NCI-H146 (cell line): ENCODE results near the gene PPP3R2.
"Not testable (repeated sequence)": the region's sequence is repeated elsewhere in the genome, so short reads cannot be mapped to it uniquely, and the experiment has no call there.

Source experiments
- DNase-seq: peaks from one replicate; lab custom pipeline; 2025; lab: John Stamatoyannopoulos, UW

The PPP3R2 gene, protein sequence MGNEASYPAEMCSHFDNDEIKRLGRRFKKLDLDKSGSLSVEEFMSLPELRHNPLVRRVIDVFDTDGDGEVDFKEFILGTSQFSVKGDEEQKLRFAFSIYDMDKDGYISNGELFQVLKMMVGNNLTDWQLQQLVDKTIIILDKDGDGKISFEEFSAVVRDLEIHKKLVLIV

DNA sequence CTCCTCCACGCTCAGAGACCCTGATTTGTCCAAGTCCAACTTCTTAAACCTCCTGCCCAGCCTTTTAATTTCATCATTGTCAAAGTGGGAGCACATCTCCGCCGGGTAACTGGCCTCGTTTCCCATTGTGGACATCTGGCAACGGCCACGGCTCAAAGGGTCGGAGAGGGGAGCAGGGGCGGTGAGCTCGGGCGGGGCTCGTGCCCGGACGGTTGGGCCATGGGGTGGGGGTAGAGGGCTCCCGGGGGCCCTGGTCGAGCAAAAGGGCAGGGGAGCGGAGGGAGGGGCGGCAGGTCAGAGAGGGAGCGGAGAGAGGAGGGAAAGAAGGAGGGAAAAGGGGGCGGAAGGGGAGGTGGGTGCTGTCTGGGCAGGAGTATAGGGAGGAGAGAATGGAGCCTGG is at the start of gene PPP3R2:
TSS of gene PPP3R2 (minus strand) at position 174 of the 400 bp plus-strand sequence. CDS start at position 126, 48 bp downstream.
- no peak for DNase-seq

DNA sequence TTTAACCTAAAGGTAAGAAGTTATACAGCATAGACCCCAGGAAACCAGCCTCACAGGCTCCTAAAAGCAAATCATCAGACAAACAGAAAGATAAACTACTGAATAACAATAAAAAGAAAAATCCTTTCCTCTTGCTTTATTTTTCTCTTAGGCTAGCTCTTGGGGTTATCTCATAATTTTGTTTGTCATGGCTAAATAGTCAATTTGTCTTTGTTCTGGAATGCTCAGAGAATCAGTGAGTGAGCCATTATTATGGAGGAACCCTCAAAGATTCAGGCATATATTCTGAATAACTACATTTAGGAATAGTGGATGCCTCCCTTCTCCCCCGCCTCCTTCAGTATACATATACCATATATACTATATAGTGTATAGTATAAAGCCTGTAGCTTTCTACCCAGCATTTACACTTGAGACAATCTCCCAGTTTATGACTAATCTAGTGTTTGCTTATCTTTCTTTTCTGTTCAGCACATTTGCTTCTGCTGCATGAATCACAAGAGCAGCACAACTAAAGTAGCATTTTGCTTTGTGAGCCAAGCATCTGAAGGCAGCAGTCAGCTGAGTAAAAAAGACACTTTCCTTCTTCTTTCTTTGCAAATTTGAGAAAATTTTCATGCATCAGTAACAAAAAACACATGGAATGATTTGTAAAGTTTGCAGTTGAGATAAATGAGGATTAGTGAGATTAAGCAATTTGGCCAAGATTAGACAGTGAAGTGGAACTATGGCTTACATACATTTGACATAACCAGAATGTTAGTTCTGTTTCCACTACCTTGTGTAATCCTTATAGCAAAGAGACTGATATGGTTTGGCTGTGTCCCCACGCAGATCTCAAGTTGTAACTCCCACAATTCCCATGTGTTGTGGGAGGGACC is 45.3 kb upstream of the PPP3R2 start:
- no peak for DNase-seq

- no peak for DNase-seq
These were observed 44.5 kb upstream of the PPP3R2 start for GRCh38 chr9:101639311-101639710.

GRCh38 chr9:101636247-101636646 is 41.5 kb upstream of the PPP3R2 start:
- DNase-seq, result no peak

DNA sequence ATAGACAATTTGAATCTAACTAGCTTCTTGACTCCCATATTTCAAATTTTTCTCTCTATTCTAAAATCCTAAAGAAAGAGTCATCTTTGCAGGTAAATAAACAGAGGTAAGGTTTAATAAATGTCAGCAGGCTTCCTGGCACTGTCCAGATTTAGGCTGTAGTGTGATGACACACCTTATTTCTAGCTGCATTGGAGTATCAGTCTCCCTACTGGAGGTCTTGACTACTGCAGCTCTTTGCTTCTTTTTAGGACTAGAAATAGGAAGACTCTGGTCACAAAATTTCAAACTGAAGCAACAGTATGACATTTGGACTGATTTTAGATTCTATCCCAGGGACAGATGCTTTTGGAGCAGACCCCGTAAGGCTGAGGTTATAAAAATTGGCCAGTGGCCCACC is 40.7 kb upstream of the PPP3R2 start:
- no peak for DNase-seq

DNA sequence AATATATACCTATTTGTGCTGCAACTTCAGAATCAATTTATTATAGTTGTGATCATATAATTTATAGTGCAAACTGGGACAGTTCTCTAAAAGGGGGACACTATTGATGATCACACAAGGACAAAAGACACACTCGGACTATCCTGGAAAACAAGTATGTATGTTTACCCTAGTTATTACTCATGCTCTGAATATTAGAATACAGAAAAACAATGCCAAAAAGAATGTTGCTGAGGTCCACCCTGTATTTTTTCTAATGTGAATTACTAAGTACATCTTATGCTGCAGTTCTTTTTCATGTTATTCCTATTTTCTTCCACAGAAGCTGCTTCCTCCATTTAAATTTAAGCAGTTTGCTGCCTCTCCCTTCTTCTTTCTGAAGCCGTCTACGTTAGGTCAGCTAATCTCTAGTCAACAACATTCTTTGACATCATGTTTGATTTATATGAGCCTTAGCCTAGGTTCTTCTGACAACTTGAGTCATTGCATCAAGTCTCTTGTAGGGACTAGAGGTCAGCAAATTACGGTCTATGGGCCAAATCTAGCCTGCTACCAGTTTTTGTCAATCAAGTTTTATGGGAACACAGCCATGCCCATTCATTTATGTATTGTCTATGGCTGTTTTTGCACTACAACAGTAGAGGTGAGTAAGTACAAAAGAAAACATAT is 40.1 kb upstream of the PPP3R2 start:
- DNase-seq, result no peak

GRCh38 chr9:101632611-101633010 is 37.8 kb upstream of the PPP3R2 start:
- DNase-seq, result no peak

DNA sequence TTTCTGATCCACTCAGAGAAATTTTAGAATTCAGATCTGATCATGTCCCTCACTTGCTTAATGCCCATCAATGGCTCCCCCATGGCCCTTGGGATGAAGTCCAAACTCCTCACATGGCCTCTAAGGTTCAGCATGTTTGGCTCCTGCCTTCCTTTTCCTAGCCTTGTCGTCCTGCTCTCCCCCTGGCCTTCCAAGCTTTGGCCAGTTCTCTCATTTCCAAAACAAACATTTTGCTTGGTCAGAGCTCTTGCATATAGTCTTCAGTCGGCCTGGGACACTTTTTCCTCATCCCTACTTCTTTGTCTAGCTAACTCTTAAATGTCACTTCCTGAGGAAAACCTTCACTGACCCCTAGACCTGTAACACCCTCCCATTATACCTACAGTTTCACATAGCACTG is 37.1 kb upstream of the PPP3R2 start:
- DNase-seq, result no peak

- no peak for DNase-seq
These were observed 34.9 kb upstream of the PPP3R2 start for GRCh38 chr9:101629636-101630035.

GRCh38 chr9:101628173-101628572 is 33.4 kb upstream of the PPP3R2 start:
- DNase-seq, result no peak

DNA sequence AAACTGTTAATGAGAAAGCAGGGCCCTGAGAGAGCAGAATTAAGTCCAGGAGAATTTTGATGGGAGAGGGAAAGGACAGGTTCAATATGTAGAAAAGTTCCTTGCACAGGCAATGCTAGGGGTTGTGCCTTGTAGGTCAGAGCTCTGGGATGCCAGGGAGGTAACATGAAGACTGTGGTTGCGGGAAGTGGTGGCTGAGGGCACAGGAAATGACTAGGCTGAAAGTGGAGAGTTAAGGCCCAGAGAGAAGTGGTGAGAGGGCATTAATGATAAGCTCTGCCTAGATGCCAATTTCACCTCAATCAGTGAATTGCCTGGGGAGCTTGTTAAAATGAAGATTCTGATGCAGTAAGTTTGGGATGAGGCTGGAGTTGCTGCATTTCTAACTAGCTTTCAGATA is 31.5 kb upstream of the PPP3R2 start:
- DNase-seq, result no peak

DNA sequence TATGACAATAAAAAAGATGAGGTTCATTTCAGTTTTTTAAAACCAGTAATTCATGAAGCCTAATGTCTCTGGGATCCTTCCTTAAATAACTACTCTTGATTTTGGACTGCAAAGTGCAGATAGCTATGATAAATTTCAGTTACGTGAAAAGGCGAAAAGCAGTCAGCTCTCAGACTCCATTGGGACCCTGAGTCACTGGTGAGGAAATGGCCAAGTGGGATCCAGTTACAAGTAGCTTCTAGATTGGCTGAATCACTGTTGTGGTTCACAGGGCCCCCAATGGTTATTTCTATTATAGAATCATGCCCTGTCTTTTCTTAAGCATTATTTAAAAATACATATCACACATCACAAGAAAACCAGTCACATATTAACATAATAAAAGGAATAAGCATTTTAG is 31.1 kb upstream of the PPP3R2 start:
- no peak for DNase-seq

DNA sequence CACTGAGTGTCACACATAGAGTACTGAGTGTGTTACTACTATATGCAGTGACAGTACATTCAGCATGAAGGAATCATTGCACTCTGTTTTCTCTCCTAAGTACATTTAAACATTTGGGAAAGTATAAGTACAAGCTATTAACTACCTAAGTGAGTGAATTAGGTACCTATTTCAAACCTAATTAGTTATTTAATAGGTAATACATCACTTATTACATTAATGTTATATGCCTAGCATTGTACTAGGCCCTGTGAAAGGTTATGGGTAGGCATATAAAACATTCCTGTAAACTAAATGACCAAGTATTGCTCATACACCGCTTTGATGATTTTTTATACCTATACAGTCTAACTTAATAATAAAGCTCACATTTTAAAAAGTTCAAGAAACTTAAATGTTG is 25.7 kb upstream of the PPP3R2 start:
- no peak for DNase-seq

DNA sequence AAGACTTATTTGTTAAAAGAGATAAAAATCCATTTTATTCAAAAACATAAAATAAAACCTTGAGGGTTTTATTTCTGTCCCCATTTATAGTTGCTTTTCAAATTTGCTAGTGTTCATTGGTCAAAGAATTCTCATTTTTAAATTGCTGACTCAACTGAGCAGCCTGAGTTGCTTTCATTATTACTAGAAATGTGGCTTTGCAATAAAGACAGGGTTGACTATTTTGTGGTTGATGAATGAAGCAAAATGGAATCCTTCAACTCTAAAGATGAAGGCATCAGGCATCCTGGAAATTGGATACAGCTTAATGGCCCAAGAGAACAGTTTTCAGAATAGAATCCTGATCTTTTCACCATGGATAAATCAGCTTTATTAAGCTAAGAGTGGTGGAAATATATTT is 23.9 kb upstream of the PPP3R2 start:
- DNase-seq, result no peak

DNA sequence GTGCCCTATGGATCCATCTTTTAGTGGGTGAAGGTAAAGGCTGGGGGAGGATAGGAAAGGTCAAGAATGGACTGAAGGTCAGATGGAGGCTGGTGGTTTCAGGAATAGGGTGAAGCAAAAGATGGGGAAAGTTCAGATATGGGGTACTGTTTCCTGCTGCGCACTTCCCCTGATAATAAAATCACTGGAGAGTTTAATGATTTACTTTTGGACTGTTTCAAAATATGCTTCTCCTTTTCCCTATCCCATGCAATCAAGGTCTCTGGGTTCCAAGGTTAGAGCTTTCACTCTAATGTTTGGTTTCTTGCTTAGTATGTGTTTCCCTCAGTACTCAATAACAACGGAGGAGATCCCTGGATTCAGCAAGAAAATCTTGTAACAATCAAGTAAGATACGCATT is 10.8 kb upstream of the PPP3R2 start:
- DNase-seq, result no peak

GRCh38 chr9:101604296-101604695 is 9.5 kb upstream of the PPP3R2 start:
- DNase-seq, result no peak

DNA sequence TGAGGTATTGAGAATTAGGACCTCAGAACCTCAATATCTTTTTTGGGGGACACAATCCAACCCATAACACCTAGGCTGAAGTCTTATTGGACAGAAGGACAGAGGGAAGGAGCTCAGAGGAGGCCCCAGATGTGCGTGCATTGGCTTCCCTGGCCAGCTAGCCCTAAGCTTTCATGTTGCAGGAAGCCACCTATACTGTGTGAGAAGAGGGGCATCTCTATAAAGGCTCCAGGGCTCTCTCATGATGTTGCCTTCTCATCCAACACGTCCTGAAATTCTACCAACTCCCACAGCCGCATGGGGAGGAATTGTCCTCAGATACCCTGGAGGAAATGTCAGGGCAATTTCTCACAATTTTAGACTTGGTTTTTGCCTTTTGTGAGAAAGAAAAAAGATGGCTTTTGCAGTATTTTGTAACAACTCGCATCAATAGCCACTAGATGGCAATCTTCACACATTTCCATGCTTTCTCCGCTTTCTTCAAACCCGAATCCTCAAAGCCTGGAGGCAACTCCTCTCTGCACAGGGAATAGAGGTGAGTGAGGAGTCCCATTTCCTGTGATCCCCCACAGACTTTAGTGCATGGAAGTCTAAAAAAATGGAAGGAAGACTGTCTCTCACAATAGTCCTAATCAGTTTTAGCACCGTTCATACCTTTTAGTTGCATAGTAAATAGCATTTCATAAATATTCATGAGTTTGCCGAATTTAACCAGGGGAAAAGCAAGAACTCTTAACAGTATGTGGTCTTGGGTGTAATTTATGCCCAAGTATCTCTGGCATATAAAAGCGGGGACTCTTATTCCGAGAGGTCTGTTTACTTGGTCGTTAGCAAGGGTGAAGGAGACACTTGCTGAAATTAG is 7.4 kb upstream of the PPP3R2 start:
- peak; percentile 60 for DNase-seq

DNA sequence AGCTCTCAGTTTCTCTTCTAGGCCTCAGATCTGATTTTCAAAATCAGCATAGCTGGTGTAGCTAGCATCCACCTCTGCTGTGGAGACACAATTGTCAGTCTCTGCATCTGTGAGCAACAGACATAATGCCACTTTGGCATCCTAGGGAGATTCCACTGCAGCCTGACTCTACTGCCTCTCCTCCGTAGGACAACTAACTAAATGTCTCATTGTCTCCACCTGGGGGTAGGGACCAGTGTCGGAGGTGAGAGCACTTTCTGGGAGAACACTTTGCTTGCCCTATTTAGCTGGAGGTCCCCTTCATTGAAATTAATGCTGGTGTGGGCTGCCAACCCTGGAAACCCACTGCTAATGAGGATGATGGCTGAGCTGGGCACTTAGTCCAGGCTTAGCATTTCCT is 1.4 kb downstream of the PPP3R2 start:
- no peak for DNase-seq

- DNase-seq, result no peak
These were observed 2.0 kb downstream of the PPP3R2 start for GRCh38 chr9:101592788-101593187.

DNA sequence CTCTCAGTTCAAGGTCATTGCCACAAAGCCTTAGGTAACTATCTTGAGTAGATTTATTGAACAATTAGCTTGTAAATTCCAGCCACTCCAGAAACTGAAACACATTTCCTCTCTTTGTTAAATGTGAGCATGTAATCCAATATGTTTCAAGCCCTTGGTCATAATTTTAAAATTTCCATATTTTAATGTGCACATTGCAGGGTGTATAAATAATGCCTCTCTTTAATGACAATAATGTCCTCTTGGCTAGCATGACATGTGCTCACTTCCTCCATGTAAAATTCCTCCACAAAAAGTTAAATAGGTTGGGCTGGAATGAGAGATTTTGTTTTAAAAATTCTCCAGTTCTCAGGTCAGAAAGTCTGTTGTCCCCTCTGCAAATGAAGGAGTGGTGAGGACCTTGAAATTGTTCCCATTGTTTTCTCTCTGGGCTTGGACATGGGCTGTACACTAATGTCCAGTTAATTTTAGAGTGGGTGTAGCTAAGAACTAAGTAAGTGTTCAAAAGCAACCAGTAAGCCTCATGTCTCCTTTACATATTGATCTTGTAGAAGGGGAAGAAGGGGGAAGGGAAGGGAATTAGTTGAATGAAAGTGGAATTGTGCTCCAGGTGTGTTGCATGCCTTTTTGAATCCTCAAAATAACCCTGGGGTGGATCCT is 2.9 kb downstream of the PPP3R2 start:
- DNase-seq, result no peak

DNA sequence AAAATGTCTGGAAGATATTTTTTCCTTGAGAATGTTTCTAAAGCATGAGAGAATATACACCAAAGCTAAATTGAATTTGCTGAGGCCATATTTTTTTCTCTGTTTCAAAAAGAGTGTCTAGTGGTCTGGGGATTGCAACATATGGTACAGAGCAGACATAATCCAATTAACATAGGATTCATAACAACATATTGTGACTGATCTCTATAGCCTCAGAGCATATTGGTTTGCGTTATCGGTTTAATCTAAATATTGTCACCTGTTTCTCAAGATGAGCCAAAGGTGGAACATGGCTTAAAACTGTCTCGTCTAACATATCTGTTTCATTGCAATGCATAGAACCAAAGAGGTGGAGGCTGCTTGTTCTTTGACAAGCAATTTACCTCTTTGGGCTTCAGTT is 3.9 kb downstream of the PPP3R2 start:
- DNase-seq, result no peak

DNA sequence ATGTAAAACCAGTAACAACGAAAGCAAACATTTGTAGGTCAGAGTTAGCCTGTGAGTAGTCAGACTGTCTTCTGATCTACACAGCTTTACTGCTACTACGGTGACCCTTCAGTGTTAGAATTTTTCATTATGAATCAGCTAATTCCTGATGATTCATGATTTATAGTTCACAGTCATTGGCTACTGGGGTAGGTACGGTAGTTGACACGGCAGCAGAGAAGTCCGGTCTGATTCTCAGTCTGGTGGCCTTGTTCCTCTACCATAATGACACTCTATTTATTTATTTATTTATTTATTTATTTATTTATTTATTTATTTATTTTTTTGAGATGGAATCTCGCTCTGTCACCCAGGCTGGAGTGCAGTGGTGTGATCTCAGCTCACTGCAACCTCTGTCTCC is 4.7 kb downstream of the PPP3R2 start:
- DNase-seq, result not testable (repeated sequence)
